ENCODE data around the gene TRIM58. TPM values are rescaled to one million over a fixed set of nuclear protein-coding genes. Genes with fewer than 3 reads are reported as not detected.

TRIM58 gene
- total RNA-seq, 2 donors from 2014 or later: 0.14 to 0.99 TPM

DNA sequence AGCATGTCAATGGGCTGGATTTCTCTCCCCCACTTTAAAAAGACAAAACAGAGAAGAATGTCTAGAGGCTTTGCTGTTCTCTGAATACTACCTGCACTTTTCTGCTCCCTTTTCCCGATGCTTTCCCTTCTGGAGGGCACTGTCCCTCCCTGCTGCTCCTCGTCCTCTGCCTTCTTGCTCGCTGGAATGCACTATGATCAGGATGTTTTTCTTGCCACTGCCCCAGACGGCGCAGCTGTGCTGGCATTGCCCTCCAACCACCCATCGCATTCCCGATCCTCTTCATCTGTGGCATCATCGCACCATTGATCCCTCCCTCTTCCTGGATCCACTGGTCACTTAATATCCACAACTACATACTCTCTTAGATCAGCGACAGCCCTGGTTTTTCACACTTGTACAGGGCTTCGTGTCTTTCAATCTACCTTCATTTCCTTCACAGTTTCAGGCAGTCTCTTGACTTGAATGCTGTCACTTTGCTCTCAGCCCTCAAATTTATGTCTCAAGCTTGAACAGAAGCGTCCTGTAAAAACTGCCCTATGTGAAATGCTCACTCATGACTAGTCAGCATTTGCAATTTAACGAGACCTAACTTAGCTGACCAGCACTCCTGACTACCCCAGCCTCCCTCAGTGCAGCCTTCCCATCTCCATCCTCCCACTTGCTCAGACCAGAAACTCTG is 11.8 kb upstream of the TRIM58 start:
- H3K9me3 ChIP-seq: no peaks in the 10 kb centered on the region
- TF ChIP-seq, protein P1, sequence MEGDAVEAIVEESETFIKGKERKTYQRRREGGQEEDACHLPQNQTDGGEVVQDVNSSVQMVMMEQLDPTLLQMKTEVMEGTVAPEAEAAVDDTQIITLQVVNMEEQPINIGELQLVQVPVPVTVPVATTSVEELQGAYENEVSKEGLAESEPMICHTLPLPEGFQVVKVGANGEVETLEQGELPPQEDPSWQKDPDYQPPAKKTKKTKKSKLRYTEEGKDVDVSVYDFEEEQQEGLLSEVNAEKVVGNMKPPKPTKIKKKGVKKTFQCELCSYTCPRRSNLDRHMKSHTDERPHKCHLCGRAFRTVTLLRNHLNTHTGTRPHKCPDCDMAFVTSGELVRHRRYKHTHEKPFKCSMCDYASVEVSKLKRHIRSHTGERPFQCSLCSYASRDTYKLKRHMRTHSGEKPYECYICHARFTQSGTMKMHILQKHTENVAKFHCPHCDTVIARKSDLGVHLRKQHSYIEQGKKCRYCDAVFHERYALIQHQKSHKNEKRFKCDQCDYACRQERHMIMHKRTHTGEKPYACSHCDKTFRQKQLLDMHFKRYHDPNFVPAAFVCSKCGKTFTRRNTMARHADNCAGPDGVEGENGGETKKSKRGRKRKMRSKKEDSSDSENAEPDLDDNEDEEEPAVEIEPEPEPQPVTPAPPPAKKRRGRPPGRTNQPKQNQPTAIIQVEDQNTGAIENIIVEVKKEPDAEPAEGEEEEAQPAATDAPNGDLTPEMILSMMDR (IDR thresholded peaks at IDR 0.05): no peak
- no peak overlapping the region for H3K4me3 ChIP-seq
- no peaks in the 10 kb centered on the region for H3K27me3 ChIP-seq (replicated peaks; ENCODE audit: insufficient read depth)
- no peaks in the 10 kb centered on the region for H3K36me3 ChIP-seq
- no peaks in the 10 kb centered on the region for H3K4me1 ChIP-seq (ENCODE audit: control insufficient read depth in 1 of 2, low read depth in 2 of 2)
- ATAC-seq (ENCODE audit: insufficient number of reproducible peaks, low FRiP score, low read depth): no peak
- DNase-seq (ENCODE audit: low spot score): no peak
- no peak overlapping the region for H3K27ac ChIP-seq

DNA sequence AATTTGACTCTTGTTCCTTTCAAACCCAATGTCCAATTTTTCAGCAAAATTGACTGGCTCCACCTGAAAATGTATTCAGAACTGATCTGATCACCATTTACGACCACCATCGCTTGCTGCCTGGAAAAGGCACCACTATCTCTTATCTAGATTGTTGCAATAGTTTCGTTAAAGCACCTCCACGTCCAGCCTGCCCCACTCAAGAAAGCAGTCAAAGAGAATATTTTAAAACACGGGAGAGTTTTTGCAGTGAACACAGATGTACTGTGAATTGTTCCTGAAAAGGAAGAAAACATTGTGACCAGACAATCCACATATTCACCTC is 11.3 kb upstream of the TRIM58 start:
- ATAC-seq (ENCODE audit: insufficient number of reproducible peaks, low FRiP score, low read depth) (no peak), DNase-seq (ENCODE audit: low spot score) (no peak)
- H3K4me3 ChIP-seq: no peak overlapping the region
- no peaks in the 10 kb centered on the region for H3K36me3 ChIP-seq
- TF ChIP-seq, protein P1 (IDR thresholded peaks at IDR 0.05): no peak
- H3K4me1 ChIP-seq (ENCODE audit: control insufficient read depth in 1 of 2, low read depth in 2 of 2): no peaks in the 10 kb centered on the region
- H3K9me3 ChIP-seq: no peaks in the 10 kb centered on the region
- H3K27me3 ChIP-seq (replicated peaks; ENCODE audit: insufficient read depth): no peaks in the 10 kb centered on the region
- no peak overlapping the region for H3K27ac ChIP-seq

DNA sequence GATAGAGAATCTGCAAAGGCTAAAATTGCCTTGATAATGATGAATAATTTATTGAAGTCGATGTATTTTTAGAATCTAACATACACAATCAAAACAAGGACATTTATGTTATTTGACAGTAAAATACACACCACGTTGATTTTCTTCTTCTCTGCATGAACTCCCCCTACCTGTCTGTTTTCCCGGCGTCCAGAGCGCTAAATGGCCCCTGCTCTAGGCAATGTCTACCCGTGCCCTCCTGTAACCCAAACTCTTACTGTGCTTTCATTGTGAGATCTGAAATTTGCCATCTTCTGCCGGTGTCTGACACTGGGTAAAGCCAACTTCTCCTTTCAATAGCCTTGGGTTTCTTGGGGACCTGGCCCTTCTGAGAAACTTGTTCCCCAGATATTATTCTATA is 8.6 kb upstream of the TRIM58 start:
- ATAC-seq (ENCODE audit: insufficient number of reproducible peaks, low FRiP score, low read depth): no peak
- TF ChIP-seq, protein P1 (IDR thresholded peaks at IDR 0.05): no peak
- Histone ChIP-seq H3K27ac (no peak overlapping the region), H3K36me3 (no peaks in the 10 kb centered on the region), H3K27me3 (replicated peaks; ENCODE audit: insufficient read depth) (no peaks in the 10 kb centered on the region), H3K9me3 (no peaks in the 10 kb centered on the region), H3K4me3 (no peak overlapping the region), H3K4me1 (ENCODE audit: control insufficient read depth in 1 of 2, low read depth in 2 of 2) (no peaks in the 10 kb centered on the region)
- no peak for DNase-seq (ENCODE audit: low spot score)

DNA sequence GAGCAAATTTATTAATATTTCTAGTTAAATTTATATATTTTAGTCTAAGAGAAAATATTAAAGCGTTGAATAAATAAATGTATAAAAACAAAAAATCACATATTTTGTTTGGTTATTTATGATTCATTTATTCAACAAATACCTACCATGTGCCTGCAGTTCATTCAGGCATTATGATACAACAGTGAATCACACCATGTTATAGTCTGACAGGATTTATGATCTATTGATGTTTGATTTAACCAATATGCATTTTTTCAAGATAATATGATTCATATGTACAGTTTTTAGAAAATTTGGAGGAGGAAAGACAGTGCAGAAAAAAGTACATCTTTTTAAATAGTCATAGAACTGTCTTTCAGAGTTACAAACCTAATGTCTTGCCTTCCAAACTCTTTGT is 7.4 kb upstream of the TRIM58 start:
- TF ChIP-seq, protein P1 (IDR thresholded peaks at IDR 0.05): no peak
- H3K4me3 ChIP-seq: no peak overlapping the region
- H3K27ac ChIP-seq: no peak overlapping the region
- H3K36me3 ChIP-seq: no peaks in the 10 kb centered on the region
- H3K4me1 ChIP-seq (ENCODE audit: control insufficient read depth in 1 of 2, low read depth in 2 of 2): no peaks in the 10 kb centered on the region
- ATAC-seq (ENCODE audit: insufficient number of reproducible peaks, low FRiP score, low read depth) (no peak), DNase-seq (ENCODE audit: low spot score) (no peak)
- H3K27me3 ChIP-seq (replicated peaks; ENCODE audit: insufficient read depth): no peaks in the 10 kb centered on the region
- H3K9me3 ChIP-seq: no peaks in the 10 kb centered on the region

DNA sequence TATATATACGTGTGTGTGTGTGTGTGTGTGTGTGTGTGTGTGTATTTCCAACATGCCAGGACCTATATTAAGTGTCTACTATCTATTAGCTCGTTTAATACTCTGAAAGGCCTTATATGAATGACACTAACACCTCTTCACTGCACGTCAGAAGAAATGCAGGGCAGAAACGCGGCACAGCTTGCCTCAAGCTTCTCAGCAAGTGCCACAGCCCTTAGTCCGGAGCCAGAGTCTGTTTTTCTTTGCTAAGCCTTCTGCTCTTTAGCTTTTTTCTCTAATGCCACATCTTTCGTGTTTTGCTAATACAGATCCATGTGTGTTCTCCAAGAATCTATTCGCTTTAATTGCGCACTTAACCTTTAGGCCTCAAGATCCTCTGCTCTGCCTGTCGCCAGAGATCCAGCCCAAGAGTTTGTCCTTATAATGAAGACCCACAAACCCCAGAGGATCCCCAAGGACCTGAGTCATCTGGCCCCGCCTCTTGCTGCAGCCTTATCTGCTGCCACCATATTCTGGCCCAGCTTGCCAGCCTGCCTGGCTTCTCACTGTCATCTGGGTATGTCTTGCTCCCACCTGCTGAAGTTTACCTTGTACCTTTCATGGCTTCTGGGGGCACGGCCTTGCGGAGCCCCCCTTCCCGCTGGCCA is 2.0 kb upstream of the TRIM58 start:
- TF ChIP-seq, protein P1 (IDR thresholded peaks at IDR 0.05): no peak
- ATAC-seq (ENCODE audit: insufficient number of reproducible peaks, low FRiP score, low read depth) (no peak), DNase-seq (ENCODE audit: low spot score) (no peak)
- Histone ChIP-seq H3K27me3 (replicated peaks; ENCODE audit: insufficient read depth) (no peaks in the 10 kb centered on the region), H3K36me3 (no peaks in the 10 kb centered on the region), H3K4me3 (no peak overlapping the region), H3K4me1 (ENCODE audit: control insufficient read depth in 1 of 2, low read depth in 2 of 2) (no peaks in the 10 kb centered on the region), H3K9me3 (no peaks in the 10 kb centered on the region), H3K27ac (no peak overlapping the region)

Data from thoracic aorta (tissue), 2 donors.